HG03469 (cell line): ENCODE data around the gene HOPX.
"Not testable (repeated sequence)": the region's sequence is repeated elsewhere in the genome, so short reads cannot be mapped to it uniquely, and the experiment has no call there.

Experiments used
- ATAC-seq: cut with Tn5 transposase; IDR thresholded peaks from one replicate; pipeline ENCODE4 v1.9.1; 2021; ENCODE audit warnings: mild to moderate bottlenecking, moderate library complexity, moderate number of reproducible peaks; ENCODE audit not compliant: unreplicated experiment

The HOPX gene

GRCh38 chr4:56681158-56681852, at the start of gene HOPX:
Gene HOPX, minus strand, starts transcription at chr4:56681296. Its CDS starts 23,480 bp downstream, at chr4:56657816.
- ATAC-seq, result peak; percentile 83

GRCh38 chr4:56730097-56730496, 49.0 kb upstream of the HOPX start:
- no peak for ATAC-seq

GRCh38 chr4:56728512-56728911, 47.4 kb upstream of the HOPX start:
- ATAC-seq, result no peak

GRCh38 chr4:56727150-56727549, 46.1 kb upstream of the HOPX start:
- no peak for ATAC-seq

GRCh38 chr4:56726593-56726992, 45.5 kb upstream of the HOPX start:
- not testable (repeated sequence) for ATAC-seq

GRCh38 chr4:56723659-56724230, 42.6 kb upstream of the HOPX start:
- ATAC-seq, result no peak

GRCh38 chr4:56723201-56723605, 42.1 kb upstream of the HOPX start:
- peak; percentile 58 for ATAC-seq

- no peak for ATAC-seq
Measured at GRCh38 chr4:56708146-56708545, 27.1 kb upstream of the HOPX start.

- no peak for ATAC-seq
Measured at GRCh38 chr4:56705966-56706365, 24.9 kb upstream of the HOPX start.

GRCh38 chr4:56705334-56705733, 24.2 kb upstream of the HOPX start:
- no peak for ATAC-seq

- no peak for ATAC-seq
Measured at GRCh38 chr4:56704089-56704871, 23.2 kb upstream of the HOPX start.

GRCh38 chr4:56703378-56703777, 22.3 kb upstream of the HOPX start:
- ATAC-seq, result no peak

GRCh38 chr4:56701644-56702043, 20.5 kb upstream of the HOPX start:
- ATAC-seq, result no peak

GRCh38 chr4:56701161-56701480, 20.0 kb upstream of the HOPX start:
- no peak for ATAC-seq

- no peak for ATAC-seq
Measured at GRCh38 chr4:56699537-56700105, 18.5 kb upstream of the HOPX start.

- ATAC-seq, result no peak
Measured at GRCh38 chr4:56698329-56698728, 17.2 kb upstream of the HOPX start.

GRCh38 chr4:56696056-56696455, 15.0 kb upstream of the HOPX start:
- ATAC-seq, result no peak

- ATAC-seq, result not testable (repeated sequence)
Measured at GRCh38 chr4:56693476-56693875, 12.4 kb upstream of the HOPX start.

- ATAC-seq, result no peak
Measured at GRCh38 chr4:56692576-56692975, 11.5 kb upstream of the HOPX start.

- ATAC-seq, result no peak
Measured at GRCh38 chr4:56691425-56691824, 10.3 kb upstream of the HOPX start.

GRCh38 chr4:56690393-56690792, 9.3 kb upstream of the HOPX start:
- no peak for ATAC-seq
